IMR-90 (cell line): ENCODE data around the gene ROBO1. TPM values are rescaled to one million over a fixed set of nuclear protein-coding genes. Genes with fewer than 3 reads are reported as not detected.

ENCODE experiments used
- ATAC-seq: fragments of 200-7000 bp; cut with Tn5 transposase; 2 replicates; pipeline ENCODE4 v1.9.1; 2020; ENCODE audit warnings: low read depth, mild to moderate bottlenecking, moderate library complexity
- BruUV-seq: library from RNA; stranded (reverse); fragments of 400-500 nt; replicated peaks from 2 replicates; lab custom pipeline; 2021; lab: Mats Ljungman, UMichigan
- CTCF ChIA-PET: fragments of 300-600 bp; formaldehyde crosslinking; extraction: SDS; loops from one replicate; lab custom pipeline; 2021; ENCODE audit warnings: antibody characterized with exemption; lab: Yijun Ruan, JAX
- POLR2A ChIA-PET: fragments of 300-600 bp; sonication (Branson Sonifier 250); formaldehyde crosslinking; loops from one replicate; lab custom pipeline; 2022; ENCODE audit warnings: antibody characterized with exemption; ENCODE audit not compliant: unreplicated experiment; lab: Charles Lee
- DNase-seq: peaks from one replicate; pipeline ENCODE4 v3.0.0; 2013
- H2AFZ ChIP-seq: replicated peaks from 2 replicates; pipeline ENCODE3; 2013; ENCODE audit warnings: low read length, mild to moderate bottlenecking; ENCODE audit not compliant: poor library complexity
- H2AK5ac ChIP-seq: 2 replicates; pipeline ENCODE4 v1.6.1; 2013; ENCODE audit warnings: low read depth, low read length, inconsistent platforms
- H2AK9ac ChIP-seq: replicated peaks from 2 replicates; pipeline ENCODE3; 2013; ENCODE audit warnings: mild to moderate bottlenecking, low read depth, low read length, moderate library complexity; ENCODE audit not compliant: poor library complexity
- H2BK120ac ChIP-seq: 2 replicates; pipeline ENCODE4 v1.6.1; 2013; ENCODE audit warnings: low read depth, low read length, inconsistent platforms
- H2BK15ac ChIP-seq: 3 replicates; pipeline ENCODE4 v1.6.1; 2013; ENCODE audit warnings: low read depth, low read length, inconsistent platforms
- H2BK20ac ChIP-seq: 2 replicates; pipeline ENCODE4 v1.6.1; 2013; ENCODE audit warnings: low read depth, mild to moderate bottlenecking, inconsistent platforms, low read length, moderate library complexity
- H2BK5ac ChIP-seq: 2 replicates; pipeline ENCODE4 v1.6.1; 2013; ENCODE audit warnings: mild to moderate bottlenecking, low read depth, low read length, inconsistent platforms; ENCODE audit not compliant: poor library complexity, severe bottlenecking
- H3K14ac ChIP-seq: replicated peaks from 2 replicates; pipeline ENCODE4 v1.6.1; 2013; ENCODE audit warnings: low read depth, low read length, inconsistent platforms
- H3K18ac ChIP-seq: 2 replicates; pipeline ENCODE4 v1.6.1; 2013; ENCODE audit warnings: low read depth, low read length, control low read depth
- H3K23ac ChIP-seq: 2 replicates; pipeline ENCODE4 v1.6.1; 2013; ENCODE audit warnings: low read depth, low read length, inconsistent platforms
- H3K27ac ChIP-seq: 2 replicates; pipeline ENCODE4 v1.5.1; 2013; ENCODE audit warnings: mild to moderate bottlenecking, control low read depth, low read length; ENCODE audit not compliant: insufficient read depth
- H3K27me3 ChIP-seq: 2 replicates; pipeline ENCODE4 v1.6.1; 2013; ENCODE audit warnings: low read length; ENCODE audit not compliant: control insufficient read depth, insufficient read depth
- H3K36me3 ChIP-seq: 2 replicates; pipeline ENCODE4 v1.6.1; 2013; ENCODE audit warnings: low read length, mixed read lengths; ENCODE audit not compliant: control insufficient read depth, insufficient read depth
- H3K4ac ChIP-seq: 2 replicates; pipeline ENCODE4 v1.6.1; 2013; ENCODE audit warnings: low read depth, low read length, inconsistent platforms
- H3K4me1 ChIP-seq: 2 replicates; pipeline ENCODE4 v1.6.1; 2013; ENCODE audit warnings: low read length, mixed read lengths; ENCODE audit not compliant: control insufficient read depth, insufficient read depth
- H3K4me2 ChIP-seq: 2 replicates; pipeline ENCODE4 v1.6.1; 2013; ENCODE audit warnings: low read depth, mild to moderate bottlenecking, control low read depth, low read length, moderate library complexity
- H3K4me3 ChIP-seq: 2 replicates; pipeline ENCODE4 v1.5.1; 2013; ENCODE audit warnings: low read depth, mild to moderate bottlenecking, control low read depth, low read length, moderate library complexity; ENCODE audit not compliant: insufficient read depth
- H3K56ac ChIP-seq: 2 replicates; pipeline ENCODE4 v1.6.1; 2013; ENCODE audit warnings: low read length, inconsistent platforms; ENCODE audit not compliant: insufficient read depth; ENCODE audit errors: extremely low read depth
- H3K79me1 ChIP-seq, 2 experiments: 2 replicates each; pipeline ENCODE4 v1.6.1; 2013; ENCODE audit warnings: low read length in 2 of 2, inconsistent platforms in 1 of 2, low read depth in 1 of 2
- H3K9ac ChIP-seq: 2 replicates; pipeline ENCODE4 v1.6.1; 2013; ENCODE audit warnings: low read depth, low read length, control low read depth
- H3K9me1 ChIP-seq: 2 replicates; pipeline ENCODE4 v1.6.1; 2013; ENCODE audit warnings: low read length, inconsistent platforms; ENCODE audit not compliant: insufficient read depth
- H3K9me3 ChIP-seq: 2 replicates; pipeline ENCODE4 v1.6.1; 2013; ENCODE audit warnings: low read length; ENCODE audit not compliant: control insufficient read depth, insufficient read depth
- H4K20me1 ChIP-seq: 2 replicates; pipeline ENCODE4 v1.6.1; 2013; ENCODE audit warnings: low read length, inconsistent platforms; ENCODE audit not compliant: insufficient read depth
- H4K5ac ChIP-seq: 2 replicates; pipeline ENCODE4 v1.6.1; 2013; ENCODE audit warnings: mild to moderate bottlenecking, low read depth, low read length, control low read depth
- H4K8ac ChIP-seq, 2 experiments: 2 replicates each; pipeline ENCODE4 v1.6.1; 2013; ENCODE audit warnings: low read depth in 2 of 2, low read length in 2 of 2, control low read depth in 1 of 2, inconsistent platforms in 1 of 2
- H4K91ac ChIP-seq: 2 replicates; pipeline ENCODE4 v1.6.1; 2013; ENCODE audit warnings: low read depth, low read length, inconsistent platforms; ENCODE audit not compliant: insufficient read depth
- CTCF ChIP-seq: conservative IDR thresholded peaks from 2 replicates; pipeline ENCODE4 v1.5.1; 2012; ENCODE audit warnings: mild to moderate bottlenecking, low read depth, low read length, improper control_type of control experiment
- MAFK ChIP-seq: IDR thresholded peaks from 2 replicates; pipeline ENCODE4 v1.6.1; 2012; ENCODE audit warnings: low read depth, low read length, improper control_type of control experiment
- MAZ ChIP-seq: IDR thresholded peaks from 2 replicates; pipeline ENCODE4 v1.6.1; 2012; ENCODE audit warnings: low read depth, mild to moderate bottlenecking, low read length, improper control_type of control experiment, moderate library complexity, borderline replicate concordance
- MXI1 ChIP-seq: IDR thresholded peaks from 2 replicates; pipeline ENCODE4 v1.6.1; 2012; ENCODE audit warnings: low read depth, mild to moderate bottlenecking, low read length, moderate library complexity, borderline replicate concordance
- POLR2A ChIP-seq: IDR thresholded peaks from 2 replicates; pipeline ENCODE4 v1.6.1; 2012; ENCODE audit warnings: mild to moderate bottlenecking, low read depth, low read length
- RAD21 ChIP-seq: IDR thresholded peaks from 2 replicates; pipeline ENCODE4 v1.6.1; 2012; ENCODE audit warnings: low read length, improper control_type of control experiment
- RFX5 ChIP-seq: IDR thresholded peaks from 2 replicates; pipeline ENCODE4 v1.8.0; 2012; ENCODE audit warnings: low read depth, mild to moderate bottlenecking, low read length, moderate library complexity
- USF2 ChIP-seq: fragments of 150-350 bp; IDR thresholded peaks from 2 replicates; pipeline ENCODE4 v1.6.1; 2017; ENCODE audit warnings: mild to moderate bottlenecking, antibody characterized with exemption, low read length, low read depth
- WGBS, 2 experiments: methylation state at CpG; one replicate each; pipeline versions ENCODE4 v1.1.5 to v1.1.7; 2013; ENCODE audit warnings: missing lambda C conversion rate in 2 of 2; ENCODE audit not compliant: insufficient read length in 1 of 2; ENCODE audit errors: extremely low coverage in 2 of 2; 5-methylcytosine and 5-hydroxymethylcytosine counted together
- dilution Hi-C: fragments of 300-500 bp; cut with HindIII; formaldehyde crosslinking; loops from one replicate; pipeline ENCODE4 v1.14.3; 2018; ENCODE audit warnings: low sequenced_read_pairs; ENCODE audit not compliant: unreplicated experiment
- in situ Hi-C: fragments of 300-500 bp; cut with MboI; formaldehyde crosslinking; loops from 3 replicates; pipeline ENCODE4 v1.14.3; 2019; ENCODE audit warnings: low sequenced_read_pairs, inconsistent platforms, mixed read lengths
- intact Hi-C: fragments of 100-400 bp; cut with micrococcal nuclease; formaldehyde crosslinking; loops from 2 replicates; pipeline ENCODE4 v1.10.0; 2022
- polyA plus RNA-seq, 3 experiments: library from polyadenylated mRNA; depleted of rRNA; stranded (reverse); fragments of >200 nt; gene quantifications; 2 replicates each; pipeline ENCODE4 v1.2.3, GENCODE V29; 2012; ENCODE audit warnings: low replicate concordance in 1 of 3
- total RNA-seq: library from RNA; depleted of rRNA; stranded (reverse); fragments of >200 nt; gene quantifications from 2 replicates; pipeline ENCODE4 v1.2.3, GENCODE V29; 2012

The ROBO1 gene
- total and polyA plus RNA-seq, 2 of the 4 experiments (the other 2 are of a cell fraction): 24.1 to 53.9 TPM

GRCh38 chr3:79003994-79004393 is 763.8 kb downstream of the ROBO1 start:
- no peak overlapping the region for H3K56ac ChIP-seq
- no peaks in the 10 kb centered on the region; the same call in none of the 2 replicates for H4K20me1 ChIP-seq
- H3K14ac ChIP-seq: no peak overlapping the region

More at GRCh38 chr3:79003994-79004393, 763.8 kb downstream of the ROBO1 start:
- Histone ChIP-seq H3K27ac (no peak overlapping the region), H3K4me2 (no peak overlapping the region), H3K23ac (no peak overlapping the region), H3K4me3 (no peak overlapping the region), H4K5ac (no peak overlapping the region), H2AK9ac (no peak overlapping the region), H2AK5ac (no peak overlapping the region), H3K9ac (no peak overlapping the region), H4K91ac (no peak overlapping the region), H3K36me3 (no peaks in the 10 kb centered on the region), H2BK20ac (no peak overlapping the region), H3K9me1 (no peaks in the 10 kb centered on the region), H2BK120ac (no peak overlapping the region), H3K18ac (no peak overlapping the region), H2BK15ac (no peak overlapping the region), H3K79me1 (peaks cover 13 to 16% of the 10 kb centered on the region in 2 experiments; a peak in 3 of 4 replicates), H3K9me3 (no peaks in the 10 kb centered on the region), H2AFZ (no peak overlapping the region), H3K4ac (no peak overlapping the region), H4K8ac (no peak overlapping the region), H3K4me1 (no peaks in the 10 kb centered on the region), H3K27me3 (no peaks in the 10 kb centered on the region), H2BK5ac (no peak overlapping the region)
- intact Hi-C loops (no loop called here), in situ Hi-C loops (no loop called here), dilution Hi-C loops (no loop called here)
- ATAC-seq (no peak), DNase-seq (no peak)
- TF ChIP-seq POLR2A: no peak
- no peak for TF ChIP-seq RAD21
- no peak for TF ChIP-seq USF2
- no peak for TF ChIP-seq CTCF
- no peak for TF ChIP-seq MAZ
- no peak for TF ChIP-seq MAFK
- TF ChIP-seq RFX5: no peak
- TF ChIP-seq MXI1: no peak
- no CpG with 5 or more reads among the region's 1 CpG for WGBS, 2 experiments
- CTCF ChIA-PET: no interaction called here
- no TSS peak for BruUV-seq
- POLR2A ChIA-PET: no interaction called here
